Ascending aorta (tissue), 2 donors: ENCODE data around the gene ST6GALNAC6. TPM values are rescaled to one million over a fixed set of nuclear protein-coding genes. Genes with fewer than 3 reads are reported as not detected.

Experiments
- DNase-seq, 2 donors: peaks; one replicate each; pipeline ENCODE4 v3.0.0-alpha.2; 2019; ENCODE audit warnings: low spot score in 2 of 2
- H3K27ac ChIP-seq, 2 donors: fragments of 200-600 bp; sonication (generic); one replicate each; pipeline ENCODE4 v1.5.1; 2016 to 2017; ENCODE audit warnings: mild to moderate bottlenecking in 1 of 2
- H3K27me3 ChIP-seq: fragments of 200-600 bp; sonication (generic); one replicate; pipeline ENCODE4 v1.5.1; 2017
- H3K36me3 ChIP-seq, 2 donors: fragments of 200-600 bp; sonication (generic); one replicate each; pipeline ENCODE4 v1.5.1; 2016
- H3K4me1 ChIP-seq, 2 donors: fragments of 200-600 bp; sonication (generic); one replicate each; pipeline ENCODE4 v1.5.1; 2016 to 2017; ENCODE audit warnings: mild to moderate bottlenecking in 1 of 2
- H3K4me3 ChIP-seq, 2 donors: fragments of 200-600 bp; sonication (generic); one replicate each; pipeline ENCODE4 v1.5.1; 2016 to 2017; ENCODE audit warnings: mild to moderate bottlenecking in 1 of 2
- H3K9me3 ChIP-seq, 2 donors: fragments of 200-600 bp; sonication (generic); one replicate each; pipeline ENCODE4 v1.5.1; 2016
- intact Hi-C: fragments of 100-400 bp; cut with DNase I; formaldehyde crosslinking; loops from one replicate; pipeline ENCODE4 v1.15.1; 2023
- total RNA-seq: library from RNA; depleted of rRNA; stranded (reverse); fragments of >200 nt; gene quantifications from one replicate; pipeline ENCODE4 v1.1.0, GENCODE V29; 2016
- TF ChIP-seq, protein P1 (sequence below), 3 experiments: fragments of 200-600 bp in 2 of 3; fragments of 450-650 bp in 1 of 3; sonication (generic) in 2 of 3; IDR thresholded peaks; one replicate each; pipeline ENCODE4 v1.5.1; 2016 to 2019; ENCODE audit warnings: antibody characterized with exemption in 3 of 3, mild to moderate bottlenecking in 1 of 3, moderate library complexity in 1 of 3

Gene ST6GALNAC6
- total RNA-seq, 1 donor from 2014 or later: 172 TPM

DNA sequence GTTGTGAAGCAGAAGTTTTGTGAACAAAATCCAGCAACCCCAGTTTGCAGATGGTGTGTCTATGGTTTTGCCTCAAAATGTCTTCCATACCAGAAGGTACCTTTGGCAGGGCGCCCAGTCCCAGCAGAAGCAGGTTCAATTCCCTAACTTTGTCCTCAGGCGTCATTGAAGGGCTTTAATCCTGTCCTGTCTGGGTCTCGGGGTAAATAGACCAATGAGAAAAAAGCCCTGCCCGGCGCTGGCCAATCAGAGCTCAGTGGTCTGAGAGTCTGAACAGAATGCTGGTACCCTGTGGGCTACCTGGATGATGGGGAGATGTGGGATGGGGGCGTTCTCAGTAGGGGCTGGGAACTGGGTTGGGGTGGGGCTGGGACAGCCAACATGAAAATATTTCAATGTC lies 23.6 kb upstream of the ST6GALNAC6 start:
- H3K36me3 ChIP-seq: no peaks in the 10 kb centered on the region
- H3K4me1 ChIP-seq: peaks cover 0 to 36% of the 10 kb centered on the region in 2 donors
- TF ChIP-seq, protein P1, sequence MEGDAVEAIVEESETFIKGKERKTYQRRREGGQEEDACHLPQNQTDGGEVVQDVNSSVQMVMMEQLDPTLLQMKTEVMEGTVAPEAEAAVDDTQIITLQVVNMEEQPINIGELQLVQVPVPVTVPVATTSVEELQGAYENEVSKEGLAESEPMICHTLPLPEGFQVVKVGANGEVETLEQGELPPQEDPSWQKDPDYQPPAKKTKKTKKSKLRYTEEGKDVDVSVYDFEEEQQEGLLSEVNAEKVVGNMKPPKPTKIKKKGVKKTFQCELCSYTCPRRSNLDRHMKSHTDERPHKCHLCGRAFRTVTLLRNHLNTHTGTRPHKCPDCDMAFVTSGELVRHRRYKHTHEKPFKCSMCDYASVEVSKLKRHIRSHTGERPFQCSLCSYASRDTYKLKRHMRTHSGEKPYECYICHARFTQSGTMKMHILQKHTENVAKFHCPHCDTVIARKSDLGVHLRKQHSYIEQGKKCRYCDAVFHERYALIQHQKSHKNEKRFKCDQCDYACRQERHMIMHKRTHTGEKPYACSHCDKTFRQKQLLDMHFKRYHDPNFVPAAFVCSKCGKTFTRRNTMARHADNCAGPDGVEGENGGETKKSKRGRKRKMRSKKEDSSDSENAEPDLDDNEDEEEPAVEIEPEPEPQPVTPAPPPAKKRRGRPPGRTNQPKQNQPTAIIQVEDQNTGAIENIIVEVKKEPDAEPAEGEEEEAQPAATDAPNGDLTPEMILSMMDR (IDR thresholded peaks at IDR 0.05): no peak
- no peak overlapping the region for H3K4me3 ChIP-seq
- H3K27me3 ChIP-seq: no peaks in the 10 kb centered on the region
- intact Hi-C loops: loop anchor here (10.0 kb wide), 1 partner anchor 418 kb away; no protein-coding TSS in a partner anchor
- no peaks in the 10 kb centered on the region for H3K9me3 ChIP-seq
- DNase-seq: no peak
- no peak overlapping the region for H3K27ac ChIP-seq

DNA sequence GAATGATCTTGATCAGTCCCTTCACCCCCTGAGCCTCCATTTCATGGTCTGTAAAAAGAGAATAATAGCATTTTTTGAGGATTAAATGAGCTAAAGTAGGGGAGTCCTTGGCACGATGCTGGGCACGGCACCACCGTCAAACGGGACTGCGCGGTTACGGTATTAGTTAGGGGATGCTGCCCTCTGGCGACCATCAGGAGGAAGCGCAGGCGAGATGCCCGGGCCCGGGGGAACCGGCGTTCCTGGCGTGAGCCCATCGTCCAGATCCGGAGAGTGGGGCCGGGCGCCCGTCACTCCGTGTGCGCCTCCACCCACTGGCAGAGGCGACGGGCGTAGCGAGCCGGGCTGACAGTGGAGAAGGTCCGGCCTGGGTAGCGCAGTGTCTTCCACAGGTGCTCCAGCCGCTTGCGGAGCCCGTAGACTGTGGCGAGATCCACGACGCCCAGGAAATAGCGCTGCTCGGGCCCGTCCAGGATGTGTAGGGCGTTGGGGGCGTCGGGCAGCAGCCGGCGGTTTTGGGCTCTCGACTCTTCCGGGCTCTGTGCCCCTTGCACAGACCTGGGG lies 22.2 kb upstream of the ST6GALNAC6 start:
- no peaks in the 10 kb centered on the region for H3K36me3 ChIP-seq
- no peaks in the 10 kb centered on the region for H3K9me3 ChIP-seq
- TF ChIP-seq, protein P1 (IDR thresholded peaks at IDR 0.05): peak; percentile 95 to 99 (median 97)
- peaks cover 7 to 34% of the 10 kb centered on the region in 2 donors for H3K4me1 ChIP-seq
- no peak overlapping the region for H3K27ac ChIP-seq
- intact Hi-C loops: loop anchor here (1.0 to 10.0 kb wide), 3 partner anchors 186 to 417 kb away; partner anchors contain the start of gene TOR2A
- DNase-seq: no peak
- no peaks in the 10 kb centered on the region for H3K27me3 ChIP-seq
- peak overlapping the region in 1 of 2 donors; percentile 44 for H3K4me3 ChIP-seq

DNA sequence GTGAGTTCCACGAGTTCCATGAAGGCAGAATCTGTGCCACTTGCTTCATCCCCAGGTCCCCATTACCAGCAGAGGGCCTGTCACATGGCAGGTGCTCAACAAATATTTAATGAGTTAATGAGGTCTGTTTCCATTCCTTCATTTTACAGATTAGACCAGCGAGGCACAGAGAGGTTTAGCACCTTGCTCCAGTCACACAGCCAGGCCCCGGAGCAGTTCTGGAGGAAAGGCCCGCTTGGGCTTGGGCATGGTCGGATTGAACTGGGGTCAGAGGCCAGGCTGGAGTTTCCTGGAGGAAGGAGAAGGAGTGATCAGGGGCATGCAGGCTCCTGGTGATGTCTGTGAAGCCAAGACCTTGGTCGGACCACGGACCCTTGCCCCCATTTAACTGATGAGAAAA lies 21.4 kb upstream of the ST6GALNAC6 start:
- Histone ChIP-seq H3K36me3 (no peaks in the 10 kb centered on the region), H3K4me3 (no peak overlapping the region), H3K9me3 (no peaks in the 10 kb centered on the region), H3K27me3 (no peaks in the 10 kb centered on the region), H3K27ac (no peak overlapping the region), H3K4me1 (peaks cover 7 to 39% of the 10 kb centered on the region in 2 donors)
- intact Hi-C loops: loop anchor here (1.0 to 10.0 kb wide), 3 partner anchors 185 to 416 kb away; partner anchors contain the start of gene TOR2A
- TF ChIP-seq, protein P1 (IDR thresholded peaks at IDR 0.05): no peak
- no peak for DNase-seq

DNA sequence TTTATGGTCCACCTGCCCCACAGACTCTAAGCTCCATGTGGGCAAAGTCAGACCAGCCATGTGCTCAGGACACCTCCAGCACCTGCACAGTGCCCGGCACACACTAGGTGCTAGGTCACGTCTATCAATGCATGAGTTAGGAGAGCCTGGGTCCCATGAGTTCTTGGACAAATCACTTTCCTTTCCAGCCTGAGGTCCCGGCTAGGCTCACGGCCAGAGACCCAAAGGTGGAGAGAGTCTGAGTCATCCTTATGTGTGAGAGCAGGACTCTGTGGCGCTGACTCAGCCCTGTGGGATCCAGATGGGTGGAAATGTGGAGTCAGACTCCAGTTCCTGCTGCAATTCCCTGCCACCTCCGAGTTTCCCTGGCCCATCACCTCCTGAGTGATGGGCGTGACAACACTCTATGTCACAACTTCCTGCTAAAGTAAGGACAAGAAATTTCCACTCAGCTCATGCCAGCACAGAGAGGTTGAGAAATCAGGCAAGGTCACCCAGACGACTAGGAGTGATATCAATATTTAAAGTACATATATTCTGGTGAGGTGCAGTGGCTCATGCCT lies 19.9 kb upstream of the ST6GALNAC6 start:
- DNase-seq: peak; percentile 92 to 98
- TF ChIP-seq, protein P1 (IDR thresholded peaks at IDR 0.05): no peak
- intact Hi-C loops: loop anchor here (1.0 to 5.0 kb wide), 3 partner anchors 43 to 202 kb away; partner anchors contain the start of genes AK1, PTRH1 and TTC16
- no peaks in the 10 kb centered on the region for H3K27me3 ChIP-seq
- H3K36me3 ChIP-seq: no peaks in the 10 kb centered on the region
- H3K27ac ChIP-seq: peak overlapping the region; percentile 69 to 74
- H3K4me3 ChIP-seq: no peak overlapping the region
- H3K4me1 ChIP-seq: peaks cover 10 to 47% of the 10 kb centered on the region in 2 donors
- no peaks in the 10 kb centered on the region for H3K9me3 ChIP-seq

DNA sequence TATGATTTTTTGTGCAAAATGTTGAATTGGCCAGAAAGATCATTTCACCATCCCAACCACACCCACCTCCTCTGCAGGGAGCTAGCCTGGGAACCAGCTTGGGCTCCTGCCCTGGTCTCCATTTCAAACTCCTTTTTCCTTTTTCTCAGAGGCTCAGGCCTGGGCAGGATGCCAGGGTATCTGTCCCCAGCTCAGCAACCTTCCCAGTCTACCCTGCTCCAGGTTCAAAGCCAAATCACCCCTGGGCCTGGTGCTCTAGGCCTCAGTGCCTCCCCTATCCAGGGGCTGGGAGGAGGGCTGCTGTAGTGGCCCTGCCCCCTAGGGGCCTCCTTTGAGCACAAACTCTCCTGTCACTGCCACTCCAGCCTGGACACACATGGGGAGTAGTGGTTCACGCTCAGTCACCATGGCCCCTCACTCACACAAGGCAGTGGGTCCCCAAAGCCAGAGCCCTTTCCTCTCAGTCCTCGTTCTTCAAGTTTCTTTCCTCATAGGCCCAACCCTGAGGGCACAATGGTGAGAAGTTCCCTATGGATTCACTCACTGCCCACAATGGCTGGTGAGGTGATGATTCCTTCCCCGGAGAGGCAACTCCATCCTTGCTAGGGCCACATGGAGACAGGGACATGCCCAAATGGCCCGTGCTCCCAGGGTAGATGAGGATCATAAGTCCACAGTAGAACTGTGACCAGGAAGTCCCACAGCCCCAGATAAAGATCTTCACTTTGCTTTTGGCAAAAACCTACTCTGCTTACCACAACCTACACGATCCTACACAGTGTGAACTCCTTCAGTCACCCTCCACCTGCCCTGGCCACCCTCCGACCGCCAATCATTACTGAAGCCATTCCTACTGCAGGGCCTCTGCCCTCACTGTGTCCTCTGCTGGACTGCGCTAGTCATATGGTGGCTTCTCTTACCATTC lies 19.0 kb upstream of the ST6GALNAC6 start:
- intact Hi-C loops: loop anchor here (1.0 to 5.0 kb wide), 3 partner anchors 42 to 201 kb away; partner anchors contain the start of genes AK1, PTRH1 and TTC16

More for the DNA sequence above, 19.0 kb upstream of the ST6GALNAC6 start:
- Histone ChIP-seq H3K27ac (peak overlapping the region; percentile 69 to 74), H3K9me3 (no peaks in the 10 kb centered on the region), H3K27me3 (no peaks in the 10 kb centered on the region), H3K4me3 (no peak overlapping the region), H3K36me3 (peaks cover 4 to 5% of the 10 kb centered on the region in 2 donors), H3K4me1 (peaks cover 10 to 47% of the 10 kb centered on the region in 2 donors)
- TF ChIP-seq, protein P1 (IDR thresholded peaks at IDR 0.05): no peak
- no peak for DNase-seq
